HCT116 (cell line): Measurements from ENCODE around the gene IGSF3.

Experiments
- CEBPB ChIP-seq: IDR thresholded peaks from 2 replicates; pipeline ENCODE4 v1.6.1; 2012; ENCODE audit warnings: low read depth
- EZH2phosphoT487 ChIP-seq: fragments of 200-600 bp; IDR thresholded peaks from 2 replicates; pipeline ENCODE4 v1.6.1; 2018; ENCODE audit warnings: antibody characterized with exemption, borderline replicate concordance
- POLR2A ChIP-seq: IDR thresholded peaks from 2 replicates; pipeline ENCODE4 v1.7.0; 2011; ENCODE audit warnings: borderline replicate concordance; ENCODE audit not compliant: insufficient read depth, insufficient read length; ENCODE audit errors: extremely low read depth
- POLR2AphosphoS5 ChIP-seq: IDR thresholded peaks from 2 replicates; pipeline ENCODE4 v1.6.1; 2011; ENCODE audit warnings: mild to moderate bottlenecking, low read depth, low read length, moderate library complexity
- RAD21 ChIP-seq: IDR thresholded peaks from 2 replicates; pipeline ENCODE4 v1.6.1; 2012; ENCODE audit warnings: low read depth, mild to moderate bottlenecking
- SIN3A ChIP-seq: IDR thresholded peaks from 2 replicates; pipeline ENCODE4 v1.6.1; 2012; ENCODE audit warnings: low read depth
- SP1 ChIP-seq: IDR thresholded peaks from 2 replicates; pipeline ENCODE4 v1.6.1; 2012; ENCODE audit warnings: low read depth
- TCF7L2 ChIP-seq: IDR thresholded peaks from 2 replicates; pipeline ENCODE4 v1.7.0; 2011; ENCODE audit warnings: borderline replicate concordance, inconsistent platforms; ENCODE audit not compliant: insufficient read depth, insufficient read length; ENCODE audit errors: extremely low read depth
- YY1 ChIP-seq: IDR thresholded peaks from 2 replicates; pipeline ENCODE4 v1.6.1; 2011; ENCODE audit warnings: low read length, low read depth, moderate library complexity, mild to moderate bottlenecking; ENCODE audit not compliant: insufficient replicate concordance; ENCODE audit errors: extremely low read depth
- TF ChIP-seq, protein P1 (sequence below): IDR thresholded peaks from 2 replicates; pipeline ENCODE4 v1.6.1; 2012
- TF ChIP-seq, protein P2 (sequence below), 3 experiments: fragments of 200-600 bp in 1 of 3; sonication (generic) in 1 of 3; IDR thresholded peaks in 2 of 3; conservative IDR thresholded peaks in 1 of 3; 2 replicates each; pipeline ENCODE4 v1.5.1; 2012 to 2017; ENCODE audit warnings: low read depth in 2 of 3, low read length in 2 of 3, antibody characterized with exemption in 1 of 3, borderline replicate concordance in 1 of 3, control low read depth in 1 of 3, mild to moderate bottlenecking in 1 of 3, mixed read lengths in 1 of 3, mixed run types in 1 of 3, moderate library complexity in 1 of 3; ENCODE audit not compliant: insufficient read depth in 1 of 3
- TF ChIP-seq, protein P3 (sequence below): IDR thresholded peaks from 2 replicates; pipeline ENCODE4 v1.6.1; 2012; ENCODE audit warnings: low read depth
- TF ChIP-seq, protein P4 (sequence below): IDR thresholded peaks from 2 replicates; pipeline ENCODE4 v1.6.1; 2012

DNA sequence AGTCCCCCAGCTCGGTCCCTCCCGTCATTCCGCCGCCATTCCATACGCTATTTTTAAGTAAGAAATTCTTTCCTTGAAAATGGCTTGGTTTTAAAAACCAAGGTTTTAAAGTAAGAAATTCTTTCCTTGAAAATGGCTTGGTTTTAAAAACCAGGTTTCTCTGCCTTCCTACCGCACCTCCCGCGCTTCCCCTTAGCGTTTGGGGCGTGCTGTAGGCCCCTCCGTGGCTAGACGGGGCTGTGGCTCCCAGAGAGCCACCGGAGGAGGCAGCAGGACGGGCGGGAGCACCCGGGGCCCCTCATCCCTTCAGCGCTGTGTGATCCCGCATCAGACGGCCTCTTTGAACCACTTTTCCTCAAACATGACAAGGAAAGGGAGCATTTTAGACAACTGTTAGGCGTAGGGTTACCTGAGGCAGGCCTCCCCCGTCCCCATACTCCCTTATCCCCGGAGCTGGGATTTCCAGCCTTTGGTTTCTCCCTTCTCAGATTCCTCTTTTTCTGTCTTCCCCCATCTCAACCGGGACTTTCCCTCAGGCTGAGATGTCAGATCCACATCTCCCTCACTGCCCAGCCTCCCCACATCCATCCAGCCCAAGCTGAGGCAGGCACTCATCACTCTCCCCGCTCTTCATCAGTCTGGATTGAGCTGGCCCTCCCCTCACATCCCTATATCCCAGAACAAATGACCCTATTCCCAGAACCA lies 96.2 kb downstream of the IGSF3 start:
- TF ChIP-seq, protein P1, sequence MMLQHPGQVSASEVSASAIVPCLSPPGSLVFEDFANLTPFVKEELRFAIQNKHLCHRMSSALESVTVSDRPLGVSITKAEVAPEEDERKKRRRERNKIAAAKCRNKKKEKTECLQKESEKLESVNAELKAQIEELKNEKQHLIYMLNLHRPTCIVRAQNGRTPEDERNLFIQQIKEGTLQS = no peak
- TF ChIP-seq, protein P2, sequence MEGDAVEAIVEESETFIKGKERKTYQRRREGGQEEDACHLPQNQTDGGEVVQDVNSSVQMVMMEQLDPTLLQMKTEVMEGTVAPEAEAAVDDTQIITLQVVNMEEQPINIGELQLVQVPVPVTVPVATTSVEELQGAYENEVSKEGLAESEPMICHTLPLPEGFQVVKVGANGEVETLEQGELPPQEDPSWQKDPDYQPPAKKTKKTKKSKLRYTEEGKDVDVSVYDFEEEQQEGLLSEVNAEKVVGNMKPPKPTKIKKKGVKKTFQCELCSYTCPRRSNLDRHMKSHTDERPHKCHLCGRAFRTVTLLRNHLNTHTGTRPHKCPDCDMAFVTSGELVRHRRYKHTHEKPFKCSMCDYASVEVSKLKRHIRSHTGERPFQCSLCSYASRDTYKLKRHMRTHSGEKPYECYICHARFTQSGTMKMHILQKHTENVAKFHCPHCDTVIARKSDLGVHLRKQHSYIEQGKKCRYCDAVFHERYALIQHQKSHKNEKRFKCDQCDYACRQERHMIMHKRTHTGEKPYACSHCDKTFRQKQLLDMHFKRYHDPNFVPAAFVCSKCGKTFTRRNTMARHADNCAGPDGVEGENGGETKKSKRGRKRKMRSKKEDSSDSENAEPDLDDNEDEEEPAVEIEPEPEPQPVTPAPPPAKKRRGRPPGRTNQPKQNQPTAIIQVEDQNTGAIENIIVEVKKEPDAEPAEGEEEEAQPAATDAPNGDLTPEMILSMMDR (IDR thresholded peaks at IDR 0.05 in 2 of 3, conservative IDR thresholded peaks at IDR 0.05 in 1 of 3; ENCODE audit: borderline replicate concordance in 1 of 3, insufficient read depth in 1 of 3, low read depth in 2 of 3, low read length in 2 of 3) = no peak
- TF ChIP-seq POLR2A (no peak), CEBPB (no peak), SIN3A (no peak), EZH2phosphoT487 (no peak), SP1 (no peak), RAD21 (no peak), POLR2AphosphoS5 (no peak), YY1 (no peak), TCF7L2 (no peak)
- TF ChIP-seq, protein P3, sequence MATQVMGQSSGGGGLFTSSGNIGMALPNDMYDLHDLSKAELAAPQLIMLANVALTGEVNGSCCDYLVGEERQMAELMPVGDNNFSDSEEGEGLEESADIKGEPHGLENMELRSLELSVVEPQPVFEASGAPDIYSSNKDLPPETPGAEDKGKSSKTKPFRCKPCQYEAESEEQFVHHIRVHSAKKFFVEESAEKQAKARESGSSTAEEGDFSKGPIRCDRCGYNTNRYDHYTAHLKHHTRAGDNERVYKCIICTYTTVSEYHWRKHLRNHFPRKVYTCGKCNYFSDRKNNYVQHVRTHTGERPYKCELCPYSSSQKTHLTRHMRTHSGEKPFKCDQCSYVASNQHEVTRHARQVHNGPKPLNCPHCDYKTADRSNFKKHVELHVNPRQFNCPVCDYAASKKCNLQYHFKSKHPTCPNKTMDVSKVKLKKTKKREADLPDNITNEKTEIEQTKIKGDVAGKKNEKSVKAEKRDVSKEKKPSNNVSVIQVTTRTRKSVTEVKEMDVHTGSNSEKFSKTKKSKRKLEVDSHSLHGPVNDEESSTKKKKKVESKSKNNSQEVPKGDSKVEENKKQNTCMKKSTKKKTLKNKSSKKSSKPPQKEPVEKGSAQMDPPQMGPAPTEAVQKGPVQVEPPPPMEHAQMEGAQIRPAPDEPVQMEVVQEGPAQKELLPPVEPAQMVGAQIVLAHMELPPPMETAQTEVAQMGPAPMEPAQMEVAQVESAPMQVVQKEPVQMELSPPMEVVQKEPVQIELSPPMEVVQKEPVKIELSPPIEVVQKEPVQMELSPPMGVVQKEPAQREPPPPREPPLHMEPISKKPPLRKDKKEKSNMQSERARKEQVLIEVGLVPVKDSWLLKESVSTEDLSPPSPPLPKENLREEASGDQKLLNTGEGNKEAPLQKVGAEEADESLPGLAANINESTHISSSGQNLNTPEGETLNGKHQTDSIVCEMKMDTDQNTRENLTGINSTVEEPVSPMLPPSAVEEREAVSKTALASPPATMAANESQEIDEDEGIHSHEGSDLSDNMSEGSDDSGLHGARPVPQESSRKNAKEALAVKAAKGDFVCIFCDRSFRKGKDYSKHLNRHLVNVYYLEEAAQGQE = no peak
- TF ChIP-seq, protein P4, sequence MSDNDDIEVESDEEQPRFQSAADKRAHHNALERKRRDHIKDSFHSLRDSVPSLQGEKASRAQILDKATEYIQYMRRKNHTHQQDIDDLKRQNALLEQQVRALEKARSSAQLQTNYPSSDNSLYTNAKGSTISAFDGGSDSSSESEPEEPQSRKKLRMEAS = no peak
